Measurements from ENCODE around the gene RAB3IL1. TPM values are rescaled to one million over a fixed set of nuclear protein-coding genes. Genes with fewer than 3 reads are reported as not detected.

The RAB3IL1 gene
- total and polyA plus RNA-seq, 2 of the 13 experiments (the other 11 are each of a cell fraction or from before 2014, with no cell fraction given): 1.2 to 2.0 TPM

DNA sequence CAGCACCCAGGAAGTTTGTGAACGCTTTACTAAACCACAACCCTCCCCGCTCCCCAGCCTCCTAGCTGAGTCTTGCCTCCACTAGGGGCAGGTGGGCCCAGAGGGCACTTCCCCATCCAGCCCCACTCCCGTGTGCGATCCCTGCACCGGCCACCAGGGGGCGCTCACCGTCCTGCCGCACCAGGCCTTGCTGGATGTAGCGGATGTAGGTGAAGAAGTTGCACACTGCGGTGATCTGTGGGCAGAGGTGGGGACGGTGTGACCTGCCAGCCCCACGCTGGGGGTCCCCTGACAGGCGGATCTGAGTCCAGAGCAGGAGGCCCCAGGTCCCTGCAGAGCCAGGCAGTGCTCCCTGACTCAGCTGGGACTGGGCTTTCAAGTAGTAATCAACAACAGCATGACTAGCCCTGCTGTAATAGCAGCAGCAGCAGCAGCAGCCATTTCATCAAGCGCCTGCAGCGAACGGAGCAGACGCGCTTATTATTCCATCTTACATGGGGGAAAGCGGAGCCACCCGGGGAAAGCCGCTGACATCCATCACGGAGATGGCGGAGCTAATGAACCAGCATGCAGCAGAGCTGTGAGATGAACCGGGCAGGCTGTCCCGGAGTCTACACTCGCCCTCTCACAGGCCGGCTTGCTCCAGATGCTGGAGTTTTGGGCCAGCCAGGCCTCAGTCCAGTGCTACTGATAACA is 18.1 kb downstream of the RAB3IL1 start (continued):
- TF ChIP-seq KAT8 (CRISPR knock-in tag; IDR thresholded peaks at IDR 0.05): 0 out of 2 replicates have a peak, but pooled peaks have one; percentile 22
- TF ChIP-seq, protein P1, sequence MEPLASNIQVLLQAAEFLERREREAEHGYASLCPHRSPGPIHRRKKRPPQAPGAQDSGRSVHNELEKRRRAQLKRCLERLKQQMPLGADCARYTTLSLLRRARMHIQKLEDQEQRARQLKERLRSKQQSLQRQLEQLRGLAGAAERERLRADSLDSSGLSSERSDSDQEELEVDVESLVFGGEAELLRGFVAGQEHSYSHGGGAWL (CRISPR knock-in tag; IDR thresholded peaks at IDR 0.05): no peak
- TF ChIP-seq ZNF567 (CRISPR knock-in tag; IDR thresholded peaks at IDR 0.05; ENCODE audit: borderline replicate concordance): 0 out of 2 replicates have a peak, but pooled peaks have one; percentile 58
- TF ChIP-seq SMC3 (IDR thresholded peaks at IDR 0.05; ENCODE audit: low read length): peak; percentile 84
- TF ChIP-seq, protein P2, sequence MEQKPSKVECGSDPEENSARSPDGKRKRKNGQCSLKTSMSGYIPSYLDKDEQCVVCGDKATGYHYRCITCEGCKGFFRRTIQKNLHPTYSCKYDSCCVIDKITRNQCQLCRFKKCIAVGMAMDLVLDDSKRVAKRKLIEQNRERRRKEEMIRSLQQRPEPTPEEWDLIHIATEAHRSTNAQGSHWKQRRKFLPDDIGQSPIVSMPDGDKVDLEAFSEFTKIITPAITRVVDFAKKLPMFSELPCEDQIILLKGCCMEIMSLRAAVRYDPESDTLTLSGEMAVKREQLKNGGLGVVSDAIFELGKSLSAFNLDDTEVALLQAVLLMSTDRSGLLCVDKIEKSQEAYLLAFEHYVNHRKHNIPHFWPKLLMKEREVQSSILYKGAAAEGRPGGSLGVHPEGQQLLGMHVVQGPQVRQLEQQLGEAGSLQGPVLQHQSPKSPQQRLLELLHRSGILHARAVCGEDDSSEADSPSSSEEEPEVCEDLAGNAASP (CRISPR knock-in tag; IDR thresholded peaks at IDR 0.05; ENCODE audit: borderline replicate concordance): peak; percentile 73; the same call in 1 of the 2 replicates
- TF ChIP-seq ZFY (CRISPR knock-in tag; IDR thresholded peaks at IDR 0.05): peak; percentile 66; the same call in 1 of the 2 replicates
- TF ChIP-seq, protein P3, sequence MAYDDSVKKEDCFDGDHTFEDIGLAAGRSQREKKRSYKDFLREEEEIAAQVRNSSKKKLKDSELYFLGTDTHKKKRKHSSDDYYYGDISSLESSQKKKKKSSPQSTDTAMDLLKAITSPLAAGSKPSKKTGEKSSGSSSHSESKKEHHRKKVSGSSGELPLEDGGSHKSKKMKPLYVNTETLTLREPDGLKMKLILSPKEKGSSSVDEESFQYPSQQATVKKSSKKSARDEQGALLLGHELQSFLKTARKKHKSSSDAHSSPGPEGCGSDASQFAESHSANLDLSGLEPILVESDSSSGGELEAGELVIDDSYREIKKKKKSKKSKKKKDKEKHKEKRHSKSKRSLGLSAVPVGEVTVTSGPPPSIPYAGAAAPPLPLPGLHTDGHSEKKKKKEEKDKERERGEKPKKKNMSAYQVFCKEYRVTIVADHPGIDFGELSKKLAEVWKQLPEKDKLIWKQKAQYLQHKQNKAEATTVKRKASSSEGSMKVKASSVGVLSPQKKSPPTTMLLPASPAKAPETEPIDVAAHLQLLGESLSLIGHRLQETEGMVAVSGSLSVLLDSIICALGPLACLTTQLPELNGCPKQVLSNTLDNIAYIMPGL (CRISPR knock-in tag; IDR thresholded peaks at IDR 0.05; ENCODE audit: borderline replicate concordance in 1 of 2, low read depth in 1 of 2): peak; percentile 73 to 82; a peak in 3 of 4 replicates
- TF ChIP-seq ZSCAN30 (CRISPR knock-in tag; IDR thresholded peaks at IDR 0.05): no peak
- 0 out of 2 replicates have a peak, but pooled peaks have one; percentile 73 for TF ChIP-seq ZNF256 (CRISPR knock-in tag; conservative IDR thresholded peaks at IDR 0.05)
- TF ChIP-seq KDM5B (CRISPR knock-in tag; IDR thresholded peaks at IDR 0.05; ENCODE audit: borderline replicate concordance): 0 out of 2 replicates have a peak, but pooled peaks have one; percentile 20
- TF ChIP-seq KMT2A (CRISPR knock-in tag; IDR thresholded peaks at IDR 0.05): 0 out of 2 replicates have a peak, but pooled peaks have one; percentile 41
- peak; percentile 47; the same call in 1 of the 2 replicates for TF ChIP-seq BCL6 (CRISPR knock-in tag; IDR thresholded peaks at IDR 0.05)
- TF ChIP-seq, protein P4, sequence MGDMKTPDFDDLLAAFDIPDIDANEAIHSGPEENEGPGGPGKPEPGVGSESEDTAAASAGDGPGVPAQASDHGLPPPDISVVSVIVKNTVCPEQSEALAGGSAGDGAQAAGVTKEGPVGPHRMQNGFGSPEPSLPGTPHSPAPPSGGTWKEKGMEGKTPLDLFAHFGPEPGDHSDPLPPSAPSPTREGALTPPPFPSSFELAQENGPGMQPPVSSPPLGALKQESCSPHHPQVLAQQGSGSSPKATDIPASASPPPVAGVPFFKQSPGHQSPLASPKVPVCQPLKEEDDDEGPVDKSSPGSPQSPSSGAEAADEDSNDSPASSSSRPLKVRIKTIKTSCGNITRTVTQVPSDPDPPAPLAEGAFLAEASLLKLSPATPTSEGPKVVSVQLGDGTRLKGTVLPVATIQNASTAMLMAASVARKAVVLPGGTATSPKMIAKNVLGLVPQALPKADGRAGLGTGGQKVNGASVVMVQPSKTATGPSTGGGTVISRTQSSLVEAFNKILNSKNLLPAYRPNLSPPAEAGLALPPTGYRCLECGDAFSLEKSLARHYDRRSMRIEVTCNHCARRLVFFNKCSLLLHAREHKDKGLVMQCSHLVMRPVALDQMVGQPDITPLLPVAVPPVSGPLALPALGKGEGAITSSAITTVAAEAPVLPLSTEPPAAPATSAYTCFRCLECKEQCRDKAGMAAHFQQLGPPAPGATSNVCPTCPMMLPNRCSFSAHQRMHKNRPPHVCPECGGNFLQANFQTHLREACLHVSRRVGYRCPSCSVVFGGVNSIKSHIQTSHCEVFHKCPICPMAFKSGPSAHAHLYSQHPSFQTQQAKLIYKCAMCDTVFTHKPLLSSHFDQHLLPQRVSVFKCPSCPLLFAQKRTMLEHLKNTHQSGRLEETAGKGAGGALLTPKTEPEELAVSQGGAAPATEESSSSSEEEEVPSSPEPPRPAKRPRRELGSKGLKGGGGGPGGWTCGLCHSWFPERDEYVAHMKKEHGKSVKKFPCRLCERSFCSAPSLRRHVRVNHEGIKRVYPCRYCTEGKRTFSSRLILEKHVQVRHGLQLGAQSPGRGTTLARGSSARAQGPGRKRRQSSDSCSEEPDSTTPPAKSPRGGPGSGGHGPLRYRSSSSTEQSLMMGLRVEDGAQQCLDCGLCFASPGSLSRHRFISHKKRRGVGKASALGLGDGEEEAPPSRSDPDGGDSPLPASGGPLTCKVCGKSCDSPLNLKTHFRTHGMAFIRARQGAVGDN (CRISPR knock-in tag; IDR thresholded peaks at IDR 0.05): peak; percentile 71
- TF ChIP-seq PITX1 (CRISPR knock-in tag; IDR thresholded peaks at IDR 0.05): 0 out of 2 replicates have a peak, but pooled peaks have one; percentile 27
- TF ChIP-seq STAT5B (CRISPR knock-in tag; IDR thresholded peaks at IDR 0.05): 0 out of 2 replicates have a peak, but pooled peaks have one; percentile 67
